Measurements from ENCODE around the gene CPPED1. TPM values are rescaled to one million over a fixed set of nuclear protein-coding genes. Genes with fewer than 3 reads are reported as not detected.

CPPED1 gene
- 1 to 10 TPM; 1.4 to 2.3 TPM for total RNA-seq
- 20.0 TPM for polyA plus RNA-seq (2013, experiment 1 of 2)
- polyA plus RNA-seq (2013, experiment 2 of 2): 14.1 TPM
- total RNA-seq: 3.4 to 25.3 (median 10.6) reads per million in 172 experiments

GRCh38 chr16:12803203-12804093 lies at the start of gene CPPED1:
Gene CPPED1 (minus strand): TSS chr16:12803887. CDS start chr16:12803776, 111 bp downstream.
- peak within 1 kb of the TSS; percentile 83 for H3K4me3 ChIP-seq (ENCODE audit: low read length)

GRCh38 chr16:12850186-12850585 lies 46.5 kb upstream of the CPPED1 start:
- no peak for TF ChIP-seq CTCF (IDR thresholded peaks at IDR 0.05)
- H3K27me3 Mint-ChIP-seq: peaks cover 19% of the 10 kb centered on the region
- ATAC-seq (ENCODE audit: poor library complexity) (no peak), DNase-seq (no peak)
- no peaks in the 10 kb centered on the region for H3K9me3 Mint-ChIP-seq
- H3K27ac Mint-ChIP-seq: no peak overlapping the region
- H3K4me3 Mint-ChIP-seq: no peak overlapping the region
- H3K4me1 Mint-ChIP-seq (ENCODE audit: low read depth): no peaks in the 10 kb centered on the region
- Histone ChIP-seq H3K27ac (ENCODE audit: low read depth in 1 of 2, low read length in 2 of 2) (no peak overlapping the region), H3K9me3 (ENCODE audit: control insufficient read depth in 1 of 2, insufficient read depth in 1 of 2, low read length in 2 of 2) (no peaks in the 10 kb centered on the region), H3K36me3 (ENCODE audit: insufficient read depth, low read length) (no peaks in the 10 kb centered on the region), H3K4me3 (ENCODE audit: low read length) (no peak overlapping the region), H3K4me1 (ENCODE audit: insufficient read depth, low read length) (no peaks in the 10 kb centered on the region), H3K27me3 (ENCODE audit: control insufficient read depth in 1 of 2, insufficient read depth in 2 of 2, low read length in 2 of 2) (no peaks in the 10 kb centered on the region)
- ChIA-PET POLR2A (no interaction called here), CTCF (no interaction called here)
- no peaks in the 10 kb centered on the region for H3K36me3 Mint-ChIP-seq (ENCODE audit: low read depth)
- intact Hi-C loops (cut with DNase I, micrococcal nuclease): no loop called here

More at GRCh38 chr16:12803203-12804093, at the start of gene CPPED1:
- Mint-ChIP-seq H3K27ac (peak within 1 kb of the TSS; percentile 87), H3K27me3 (no peaks in the 10 kb centered on the region), H3K4me1 (ENCODE audit: low read depth) (peaks cover 23% of the 10 kb centered on the region), H3K9me3 (peaks cover 7% of the 10 kb centered on the region), H3K36me3 (ENCODE audit: low read depth) (peaks cover 8% of the 10 kb centered on the region), H3K4me3 (peak within 1 kb of the TSS; percentile 93)
- ChIA-PET CTCF (no interaction called here), POLR2A (interaction anchor here (0.8 to 1.9 kb wide), 4 partner anchors 12 to 724 kb away, joined by 3 to 8 read pairs (median 4); no protein-coding TSS in a partner anchor)
- Histone ChIP-seq H3K36me3 (ENCODE audit: insufficient read depth, low read length) (no peaks in the 10 kb centered on the region), H3K9me3 (ENCODE audit: control insufficient read depth in 1 of 2, insufficient read depth in 1 of 2, low read length in 2 of 2) (peaks cover 0 to 3% of the 10 kb centered on the region in 2 experiments), H3K4me1 (ENCODE audit: insufficient read depth, low read length) (peaks cover 17% of the 10 kb centered on the region), H3K27ac (ENCODE audit: low read depth in 1 of 2, low read length in 2 of 2) (peak within 1 kb of the TSS; percentile 71 to 80), H3K27me3 (ENCODE audit: control insufficient read depth in 1 of 2, insufficient read depth in 2 of 2, low read length in 2 of 2) (no peaks in the 10 kb centered on the region)
- TF ChIP-seq CTCF (IDR thresholded peaks at IDR 0.05): no peak
- DNase-seq: peak; percentile 82 to 95 (median 88)
- intact Hi-C loops (cut with DNase I, micrococcal nuclease): loop anchor here (1.0 to 10.0 kb wide), 5 partner anchors 721 to 1271 kb away; partner anchors contain the start of genes ERCC4 (in 1 of the 2), MRTFB (in 1 of the 2) and SNX29 (in 1 of the 2)
- peak; percentile 95 for ATAC-seq (ENCODE audit: poor library complexity)

GRCh38 chr16:12846592-12846991 lies 42.9 kb upstream of the CPPED1 start:
- ATAC-seq (ENCODE audit: poor library complexity) (no peak), DNase-seq (no peak)
- POLR2A ChIA-PET: no interaction called here
- Histone ChIP-seq H3K27me3 (ENCODE audit: control insufficient read depth in 1 of 2, insufficient read depth in 2 of 2, low read length in 2 of 2) (no peaks in the 10 kb centered on the region), H3K36me3 (ENCODE audit: insufficient read depth, low read length) (no peaks in the 10 kb centered on the region), H3K4me3 (ENCODE audit: low read length) (no peak overlapping the region), H3K9me3 (ENCODE audit: control insufficient read depth in 1 of 2, insufficient read depth in 1 of 2, low read length in 2 of 2) (no peaks in the 10 kb centered on the region), H3K4me1 (ENCODE audit: insufficient read depth, low read length) (no peaks in the 10 kb centered on the region), H3K27ac (ENCODE audit: low read depth in 1 of 2, low read length in 2 of 2) (no peak overlapping the region)
- CTCF ChIA-PET: no interaction called here
- no peak overlapping the region for H3K4me3 Mint-ChIP-seq
- intact Hi-C loops (cut with DNase I, micrococcal nuclease): loop anchor here in 1 of 2 experiments (10.0 kb wide), 1 partner anchor 1992 kb away; no protein-coding TSS in a partner anchor
- H3K27ac Mint-ChIP-seq: no peak overlapping the region
- H3K4me1 Mint-ChIP-seq (ENCODE audit: low read depth): no peaks in the 10 kb centered on the region
- H3K9me3 Mint-ChIP-seq: no peaks in the 10 kb centered on the region
- no peaks in the 10 kb centered on the region for H3K36me3 Mint-ChIP-seq (ENCODE audit: low read depth)
- peaks cover 25% of the 10 kb centered on the region for H3K27me3 Mint-ChIP-seq
- TF ChIP-seq CTCF (IDR thresholded peaks at IDR 0.05): no peak

Measured in CD4-positive, alpha-beta T cell (primary cell).